Stimulated activated CD8-positive, alpha-beta memory T cell treated with anti-CD3 and anti-CD28 coated beads, Interleukin-15, amount 100 ng/mL, for 48 hours (primary cell): ENCODE data around the gene LTO1.

Source experiments
- DNase-seq, 2 donors: peaks; one replicate each; pipeline ENCODE4 v3.0.0-alpha.2; 2020; ENCODE audit warnings: low read depth in 2 of 2

Gene LTO1

DNA sequence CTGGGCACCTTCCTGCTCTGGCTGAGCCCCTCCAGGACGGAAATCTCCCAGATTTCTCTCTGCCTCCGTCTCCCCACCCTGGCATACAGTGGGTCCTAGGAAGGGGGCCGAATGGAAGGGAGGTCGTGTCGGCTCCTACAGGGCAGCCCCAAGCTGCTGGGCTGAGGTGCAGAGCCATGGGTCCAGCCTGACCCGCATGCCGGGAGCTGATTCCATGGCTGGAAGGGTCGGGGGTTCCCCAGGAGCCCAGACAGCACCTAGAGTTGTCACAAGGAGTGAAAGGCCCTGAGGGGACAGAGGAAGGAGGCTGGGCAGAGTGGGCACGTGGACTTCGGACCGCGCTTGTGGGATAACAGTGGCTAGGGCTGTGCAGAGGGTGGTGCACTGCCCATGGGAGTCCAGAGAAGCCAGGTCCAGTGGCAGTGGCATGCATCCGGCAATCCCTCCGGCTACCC lies 17.7 kb downstream of the LTO1 start:
- DNase-seq: no peak

- DNase-seq: no peak
Measured at GRCh38 chr11:69656536-69657455, 18.4 kb downstream of the LTO1 start.

- DNase-seq: no peak
Measured at GRCh38 chr11:69655479-69656428, 19.4 kb downstream of the LTO1 start.

DNA sequence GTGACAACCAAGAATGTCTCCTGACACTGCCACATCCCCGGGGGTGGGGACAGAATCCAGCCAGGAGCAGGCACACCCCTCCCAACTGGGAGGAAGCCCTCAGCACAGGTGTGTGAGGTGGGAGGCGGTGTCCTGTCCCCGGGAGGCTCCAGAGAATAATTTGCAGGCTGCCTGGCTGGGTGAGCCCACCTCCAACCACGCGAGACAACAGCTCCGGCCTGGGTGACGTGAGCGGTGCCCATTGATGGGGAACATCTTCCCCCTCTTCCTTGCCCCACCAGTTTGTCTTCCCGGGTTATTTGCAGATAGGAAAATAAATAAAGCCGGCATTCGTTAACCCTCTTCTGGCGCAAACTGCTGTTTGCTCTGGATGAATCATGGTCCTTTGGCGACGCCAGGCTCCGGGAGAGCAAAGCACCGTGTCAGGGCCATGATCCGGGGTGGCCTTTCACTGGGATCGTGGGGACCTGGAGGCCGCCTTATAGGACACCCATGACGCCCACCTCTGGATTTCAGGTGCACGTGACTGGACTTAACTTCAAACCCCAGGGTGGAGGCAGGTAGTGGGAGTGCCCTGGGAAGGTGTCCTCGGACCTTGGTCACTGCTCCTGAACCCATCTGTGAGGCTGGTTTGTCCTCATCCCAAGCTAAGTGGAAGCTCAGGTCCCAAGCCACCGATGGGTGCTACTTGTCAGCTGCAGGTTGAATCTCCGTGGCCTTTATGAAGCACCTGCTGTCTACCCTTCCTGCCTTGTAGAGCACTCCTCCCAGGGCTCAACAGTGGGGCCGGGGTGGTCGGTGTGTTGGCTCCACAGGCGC lies 20.3 kb downstream of the LTO1 start:
- DNase-seq: no peak

- no peak for DNase-seq
Measured at GRCh38 chr11:69654001-69654659, 21.0 kb downstream of the LTO1 start.

DNA sequence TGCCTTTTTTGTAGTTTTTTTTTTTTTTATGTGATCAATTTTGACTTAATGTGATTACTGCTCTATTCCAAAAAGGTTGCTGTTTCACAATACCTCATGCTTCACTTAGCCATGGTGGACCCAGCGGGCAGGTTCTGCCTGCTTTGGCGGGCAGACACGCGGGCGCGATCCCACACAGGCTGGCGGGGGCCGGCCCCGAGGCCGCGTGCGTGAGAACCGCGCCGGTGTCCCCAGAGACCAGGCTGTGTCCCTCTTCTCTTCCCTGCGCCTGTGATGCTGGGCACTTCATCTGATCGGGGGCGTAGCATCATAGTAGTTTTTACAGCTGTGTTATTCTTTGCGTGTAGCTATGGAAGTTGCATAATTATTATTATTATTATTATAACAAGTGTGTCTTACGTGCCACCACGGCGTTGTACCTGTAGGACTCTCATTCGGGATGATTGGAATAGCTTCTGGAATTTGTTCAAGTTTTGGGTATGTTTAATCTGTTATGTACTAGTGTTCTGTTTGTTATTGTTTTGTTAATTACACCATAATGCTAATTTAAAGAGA lies 21.7 kb downstream of the LTO1 start:
- DNase-seq: no peak

GRCh38 chr11:69652999-69653398 lies 22.2 kb downstream of the LTO1 start:
- no peak for DNase-seq

GRCh38 chr11:69651834-69652620 lies 23.1 kb downstream of the LTO1 start:
- DNase-seq: no peak

DNA sequence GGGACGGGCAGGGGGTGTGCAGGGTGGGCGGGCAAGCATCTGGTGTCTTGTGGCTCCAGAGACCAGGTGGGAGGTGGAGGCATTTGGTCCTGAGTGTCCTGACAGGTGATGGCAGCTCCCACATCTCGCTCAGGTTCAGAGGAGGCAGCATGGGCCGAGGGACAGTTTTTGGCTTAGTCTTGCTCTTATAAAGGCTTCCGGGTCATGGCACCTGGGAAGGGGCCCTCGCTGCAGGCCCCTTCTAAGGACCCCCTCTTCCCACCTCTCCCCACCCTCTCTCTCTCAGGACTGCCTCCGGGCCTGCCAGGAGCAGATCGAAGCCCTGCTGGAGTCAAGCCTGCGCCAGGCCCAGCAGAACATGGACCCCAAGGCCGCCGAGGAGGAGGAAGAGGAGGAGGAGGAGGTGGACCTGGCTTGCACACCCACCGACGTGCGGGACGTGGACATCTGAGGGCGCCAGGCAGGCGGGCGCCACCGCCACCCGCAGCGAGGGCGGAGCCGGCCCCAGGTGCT lies 24.3 kb downstream of the LTO1 start:
- no peak for DNase-seq

DNA sequence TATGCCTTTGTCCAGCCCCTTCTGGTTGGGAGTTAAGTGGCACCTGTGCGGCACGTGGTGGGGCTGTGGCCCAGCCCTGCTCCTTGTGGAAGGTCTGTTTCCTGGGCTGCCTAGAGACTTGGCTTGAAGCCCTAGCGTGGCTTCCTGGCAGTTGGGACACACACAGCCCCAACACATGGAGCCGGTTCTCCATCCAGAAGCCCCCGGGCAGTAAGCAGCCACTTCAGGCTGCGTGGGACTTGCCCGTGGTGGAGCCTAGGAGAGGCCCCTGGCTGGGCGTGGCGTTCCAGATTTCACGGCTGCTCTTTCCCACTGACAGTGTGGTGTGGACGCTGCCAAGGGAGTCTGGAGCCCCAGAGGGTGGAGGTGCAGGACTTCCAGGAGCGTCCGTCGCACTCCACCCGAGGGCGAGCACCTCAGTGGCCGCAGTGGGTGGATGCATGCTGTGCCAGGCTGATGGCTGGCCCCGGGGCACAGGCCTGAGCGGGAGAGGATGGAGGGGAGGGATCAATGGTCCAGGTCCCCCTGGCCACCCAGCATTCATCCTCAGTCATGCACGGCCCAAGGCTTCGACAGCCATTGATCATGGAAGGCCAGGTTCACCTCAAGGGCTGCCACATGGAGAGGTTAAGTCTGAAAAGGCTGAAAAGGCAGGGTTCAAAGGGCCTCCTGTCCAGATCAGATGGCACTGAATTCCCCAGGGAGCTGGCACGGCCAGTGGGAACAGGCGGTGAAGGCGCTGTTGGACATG lies 24.9 kb downstream of the LTO1 start:
- no peak for DNase-seq

- no peak for DNase-seq
Measured at GRCh38 chr11:69649576-69649900, 25.6 kb downstream of the LTO1 start.

DNA sequence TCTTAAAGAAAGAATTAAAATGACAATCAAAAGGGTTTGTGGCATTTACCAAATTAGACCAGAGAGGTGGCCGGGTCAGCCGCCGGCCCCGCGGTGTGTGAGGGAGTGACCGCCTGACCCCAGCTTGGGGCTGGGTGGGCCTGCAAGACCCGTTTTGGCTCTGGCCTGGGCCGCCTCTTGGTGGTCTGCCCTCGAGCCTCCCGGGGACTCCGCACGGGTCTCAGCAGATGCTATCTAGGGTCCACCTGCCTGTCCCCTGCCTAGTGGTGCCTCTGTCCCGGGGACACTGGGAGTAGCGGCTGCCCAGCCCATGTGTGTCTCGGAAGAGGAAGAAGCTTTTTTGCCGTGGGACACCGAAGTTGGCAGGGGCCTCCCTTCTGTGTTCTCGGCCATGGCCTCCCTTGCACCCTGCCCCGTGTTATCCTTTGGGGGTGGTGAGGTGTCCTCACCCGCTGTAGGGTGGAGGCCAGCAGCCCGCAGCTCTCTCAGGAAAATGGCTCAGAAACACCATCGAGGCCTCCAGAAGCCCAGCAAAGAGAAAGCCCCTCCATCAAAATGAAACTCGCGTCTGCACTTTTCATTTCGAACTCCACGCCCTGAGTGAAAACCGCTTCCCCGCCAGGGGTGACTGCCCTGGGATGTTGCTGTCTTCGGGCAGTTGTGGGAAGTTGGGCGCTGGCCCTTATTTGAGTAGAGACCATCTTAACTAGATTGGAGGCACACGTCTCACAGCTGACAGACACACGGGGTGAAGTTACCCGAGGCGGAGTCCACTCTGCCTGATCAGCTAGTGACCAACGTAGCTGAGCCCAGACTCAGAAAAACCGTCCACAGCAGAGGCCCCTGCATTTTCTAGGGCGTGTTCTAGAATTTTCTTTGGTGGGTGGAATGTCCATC lies 26.2 kb downstream of the LTO1 start:
- DNase-seq: no peak

DNA sequence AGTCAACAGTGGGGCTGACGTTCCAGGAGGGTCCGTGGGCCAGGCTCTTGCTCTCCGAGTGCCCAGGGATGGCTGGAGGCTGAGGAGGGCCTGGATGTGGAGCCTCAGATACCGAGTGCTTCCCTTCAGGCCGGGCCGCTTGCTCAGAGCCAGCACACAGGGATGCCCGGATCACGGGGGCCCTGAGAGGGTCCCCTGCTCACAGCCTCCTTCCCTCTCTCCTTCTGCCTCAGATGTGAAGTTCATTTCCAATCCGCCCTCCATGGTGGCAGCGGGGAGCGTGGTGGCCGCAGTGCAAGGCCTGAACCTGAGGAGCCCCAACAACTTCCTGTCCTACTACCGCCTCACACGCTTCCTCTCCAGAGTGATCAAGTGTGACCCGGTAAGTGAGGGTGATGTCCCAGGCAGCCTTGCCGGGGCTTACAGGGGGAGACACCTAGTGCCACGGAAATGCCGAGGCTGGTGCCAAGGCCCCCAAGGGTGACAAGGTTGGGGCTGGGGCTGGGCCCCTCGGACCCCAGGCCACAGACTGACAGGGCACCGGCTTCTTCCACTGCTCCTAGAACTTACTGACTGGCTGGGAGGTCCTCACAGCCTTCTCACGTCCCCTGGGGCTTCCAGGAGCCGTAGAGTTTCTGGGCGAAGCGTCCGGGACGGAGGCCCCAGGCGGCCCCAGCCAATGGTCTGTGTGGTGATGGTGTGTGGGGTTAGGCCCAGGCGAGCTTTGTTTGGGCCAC lies 27.2 kb downstream of the LTO1 start:
- DNase-seq: no peak

DNA sequence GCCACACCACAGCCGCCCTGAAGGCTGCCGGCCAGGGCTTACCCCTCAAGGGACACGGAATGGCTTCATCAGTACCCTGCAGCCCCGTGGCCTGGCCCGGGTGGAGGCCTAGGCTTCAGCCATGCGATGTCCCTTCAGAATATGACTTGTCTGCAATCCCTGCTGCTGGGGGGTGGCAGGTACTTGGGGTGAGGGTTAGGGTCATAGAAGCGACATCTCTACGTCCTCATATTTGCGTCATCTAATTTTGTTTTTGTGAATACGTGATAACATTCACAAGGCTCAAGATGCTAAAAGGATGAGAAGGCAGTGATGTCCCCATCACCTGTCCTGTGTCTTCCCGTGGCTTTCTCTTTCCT lies 27.8 kb downstream of the LTO1 start:
- no peak for DNase-seq

DNA sequence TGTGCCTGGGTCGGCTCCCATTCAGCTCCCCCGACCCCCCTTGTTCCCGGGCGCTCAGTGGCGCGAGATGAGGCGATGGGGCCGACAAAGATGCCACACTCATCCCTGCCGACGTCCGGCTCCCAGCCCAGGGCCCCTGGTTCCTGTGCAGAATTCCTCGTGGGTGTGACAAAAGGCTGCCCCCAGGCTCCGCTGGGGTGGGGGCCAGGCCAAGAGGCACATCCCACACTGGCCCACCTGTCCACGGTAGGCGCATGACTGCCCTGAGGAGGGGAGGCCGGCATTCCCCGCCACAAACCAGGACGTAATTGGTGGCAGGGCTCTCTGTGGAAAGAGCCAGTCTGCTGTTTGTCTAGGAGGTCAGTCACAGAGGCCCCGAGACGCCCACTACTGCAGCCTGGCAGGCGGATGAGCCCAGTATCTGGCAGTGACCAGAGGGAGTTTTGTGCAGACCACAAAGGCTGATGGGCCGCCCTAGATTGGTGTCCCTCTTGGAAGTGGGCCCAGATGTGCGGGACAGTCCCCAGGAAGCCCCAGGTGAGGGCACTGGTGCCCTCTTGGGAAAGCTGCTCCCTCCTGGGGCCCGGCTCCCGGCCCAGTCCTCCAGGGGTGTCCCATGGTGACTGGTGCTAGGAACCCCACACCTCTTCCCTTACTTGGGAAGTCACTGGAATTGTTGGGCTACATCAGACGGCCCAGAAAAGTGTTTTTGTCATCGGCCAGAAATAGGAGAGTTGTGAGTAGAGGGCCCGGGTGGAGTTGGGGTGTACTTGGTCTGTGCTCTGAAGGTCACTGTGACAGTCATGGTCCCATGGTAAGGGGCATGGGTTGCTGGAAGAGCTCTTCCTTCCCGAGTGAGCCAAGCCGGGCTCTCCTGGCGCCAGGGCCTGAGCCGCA lies 28.4 kb downstream of the LTO1 start:
- DNase-seq: no peak

GRCh38 chr11:69645801-69646492 lies 29.2 kb downstream of the LTO1 start:
- no peak for DNase-seq
